Prostate gland (tissue), 2 donors: ENCODE data around the gene SIK2. TPM values are rescaled to one million over a fixed set of nuclear protein-coding genes. Genes with fewer than 3 reads are reported as not detected.

Experiments
- DNase-seq: peaks from one replicate; pipeline ENCODE4 v3.0.0-alpha.2; 2019; ENCODE audit warnings: low spot score
- H3K27ac ChIP-seq, 2 donors: fragments of 200-600 bp; sonication (generic); 2 replicates each; pipeline ENCODE4 v1.5.1; 2017 to 2019
- H3K27me3 ChIP-seq: fragments of 200-600 bp; sonication (generic); replicated peaks from 2 replicates; pipeline ENCODE4 v1.5.1; 2019; ENCODE audit not compliant: insufficient read depth
- H3K36me3 ChIP-seq, 2 donors: fragments of 200-600 bp; sonication (generic); 1 replicate in 1 of 2; 2 replicates in 1 of 2; pipeline versions ENCODE4 v1.5.1 to v1.8.1; 2017 to 2019
- H3K4me1 ChIP-seq: fragments of 200-600 bp; sonication (generic); replicated peaks from 2 replicates; pipeline ENCODE4 v1.5.1; 2019
- H3K4me3 ChIP-seq, 2 donors: fragments of 200-600 bp; sonication (generic); 2 replicates each; pipeline ENCODE4 v1.5.1; 2017 to 2019
- H3K9me3 ChIP-seq: fragments of 200-600 bp; sonication (generic); 2 replicates; pipeline ENCODE4 v1.5.1; 2017
- CTCF ChIP-seq, 4 experiments: fragments of 200-600 bp in 2 of 4; fragments of 450-650 bp in 2 of 4; sonication (generic) in 2 of 4; IDR thresholded peaks; 1 replicate in 3 of 4; 2 replicates in 1 of 4; pipeline ENCODE4 v1.5.1; 2016 to 2019; ENCODE audit warnings: antibody characterized with exemption in 4 of 4, mild to moderate bottlenecking in 2 of 4, moderate library complexity in 2 of 4
- POLR2A ChIP-seq: fragments of 450-650 bp; IDR thresholded peaks from one replicate; pipeline ENCODE4 v1.6.1; 2016; ENCODE audit warnings: antibody characterized with exemption, mild to moderate bottlenecking
- POLR2AphosphoS5 ChIP-seq: sonication (generic); formaldehyde crosslinking; IDR thresholded peaks from one replicate; pipeline ENCODE4 v1.6.1; 2017; ENCODE audit warnings: antibody characterized with exemption
- WGBS: methylation state at CpG from one replicate; pipeline ENCODE4 v1.1.5; 2018; 5-methylcytosine and 5-hydroxymethylcytosine counted together
- intact Hi-C: fragments of 100-400 bp; cut with DNase I; formaldehyde crosslinking; loops from one replicate; pipeline ENCODE4 v1.14.2; 2022
- total RNA-seq, 2 donors: library from RNA; depleted of rRNA; stranded (reverse); fragments of >200 nt; gene quantifications; one replicate each; pipeline ENCODE4 v1.1.0, GENCODE V29; 2016

Gene SIK2
- total RNA-seq, 2 donors from 2014 or later, result 13.0 to 18.7 TPM

- no peaks in the 10 kb centered on the region for H3K9me3 ChIP-seq
- DNase-seq, result no peak
- 31% methylated on average over 5 of the region's 5 CpGs for WGBS
- H3K27me3 ChIP-seq, result no peaks in the 10 kb centered on the region
- H3K4me1 ChIP-seq, result no peaks in the 10 kb centered on the region
- H3K27ac ChIP-seq, result peak overlapping the region; percentile 20 to 25
- intact Hi-C loops, result no loop called here
- TF ChIP-seq CTCF (IDR thresholded peaks at IDR 0.05) (no peak), POLR2AphosphoS5 (no peak), POLR2A (no peak)
- no peak overlapping the region for H3K4me3 ChIP-seq
- H3K36me3 ChIP-seq, result no peaks in the 10 kb centered on the region
These were observed 32.9 kb downstream of the SIK2 start for GRCh38 chr11:111634981-111635705.

GRCh38 chr11:111635706-111636045 lies 33.4 kb downstream of the SIK2 start:
- no peak for TF ChIP-seq POLR2AphosphoS5
- TF ChIP-seq CTCF (IDR thresholded peaks at IDR 0.05), result no peak
- TF ChIP-seq POLR2A, result no peak
- Histone ChIP-seq H3K4me1 (no peaks in the 10 kb centered on the region), H3K27me3 (no peaks in the 10 kb centered on the region), H3K27ac (peak overlapping the region; percentile 20 to 25), H3K4me3 (no peak overlapping the region), H3K36me3 (no peaks in the 10 kb centered on the region), H3K9me3 (no peaks in the 10 kb centered on the region)
- intact Hi-C loops, result no loop called here
- WGBS, result 16% methylated on average over 1 of the region's 1 CpG
- DNase-seq, result no peak

- 91% methylated on average over 4 of the region's 4 CpGs for WGBS
- Histone ChIP-seq H3K27me3 (no peaks in the 10 kb centered on the region), H3K36me3 (no peaks in the 10 kb centered on the region), H3K9me3 (no peaks in the 10 kb centered on the region), H3K4me1 (no peaks in the 10 kb centered on the region), H3K27ac (no peak overlapping the region), H3K4me3 (no peak overlapping the region)
- intact Hi-C loops, result no loop called here
- no peak for DNase-seq
- no peak for TF ChIP-seq POLR2A
- TF ChIP-seq CTCF (IDR thresholded peaks at IDR 0.05), result no peak
These were observed 35.6 kb downstream of the SIK2 start for GRCh38 chr11:111637885-111638284.

- Histone ChIP-seq H3K36me3 (no peaks in the 10 kb centered on the region), H3K4me1 (no peaks in the 10 kb centered on the region), H3K9me3 (no peaks in the 10 kb centered on the region), H3K27me3 (no peaks in the 10 kb centered on the region), H3K4me3 (no peak overlapping the region), H3K27ac (no peak overlapping the region)
- TF ChIP-seq POLR2AphosphoS5 (no peak), POLR2A (no peak), CTCF (IDR thresholded peaks at IDR 0.05) (no peak)
- WGBS, result 64% methylated on average over 1 of the region's 1 CpG
- DNase-seq, result no peak
- intact Hi-C loops, result no loop called here
These were observed 37.1 kb downstream of the SIK2 start for GRCh38 chr11:111639226-111639925.
